Transverse colon (tissue), 4 donors: ENCODE data around the gene PNLIP.

Experiments used
- CTCF ChIP-seq, 5 experiments: fragments of 200-600 bp in 3 of 5; fragments of 450-650 bp in 2 of 5; sonication (generic) in 3 of 5; IDR thresholded peaks; 1 replicate in 2 of 5; 2 replicates in 3 of 5; pipeline ENCODE4 v1.5.1; 2016 to 2017; ENCODE audit warnings: antibody characterized with exemption in 5 of 5, inconsistent platforms in 3 of 5, mild to moderate bottlenecking in 2 of 5, moderate library complexity in 1 of 5
- EP300 ChIP-seq: sonication (generic); formaldehyde crosslinking; IDR thresholded peaks from one replicate; pipeline ENCODE4 v1.6.1; 2017; ENCODE audit warnings: antibody characterized with exemption, low read depth
- POLR2A ChIP-seq: fragments of 450-650 bp; IDR thresholded peaks from one replicate; pipeline ENCODE4 v1.6.1; 2016; ENCODE audit warnings: antibody characterized with exemption, mild to moderate bottlenecking, moderate library complexity
- POLR2AphosphoS5 ChIP-seq, 3 donors: sonication (generic); formaldehyde crosslinking; IDR thresholded peaks; one replicate each; pipeline ENCODE4 v1.6.1; 2016; ENCODE audit warnings: antibody characterized with exemption in 3 of 3

GRCh38 chr10:116596062-116596461 lies 50.3 kb downstream of the PNLIP start:
- TF ChIP-seq POLR2A (no peak), CTCF (IDR thresholded peaks at IDR 0.05) (no peak), EP300 (no peak), POLR2AphosphoS5 (IDR thresholded peaks at IDR 0.05) (no peak)
